PC-9 (cell line): ENCODE measurements around the gene HOXB3. TPM values are rescaled to one million over a fixed set of nuclear protein-coding genes. Genes with fewer than 3 reads are reported as not detected.
A peak's percentile ranks its signal among the peaks of the same experiment; 100 is the strongest.

Source experiments
- BruUV-seq: library from RNA; stranded (reverse); fragments of 400-500 nt; replicated peaks from 2 replicates; lab custom pipeline; 2021; lab: Mats Ljungman, UMichigan
- CTCF ChIA-PET: fragments of 300-600 bp; sonication (Branson Sonifier 250); formaldehyde crosslinking; loops from one replicate; lab custom pipeline; 2022; ENCODE audit warnings: antibody characterized with exemption; lab: Charles Lee
- POLR2A ChIA-PET: fragments of 300-600 bp; sonication (Branson Sonifier 250); formaldehyde crosslinking; loops from one replicate; lab custom pipeline; 2022; ENCODE audit warnings: antibody characterized with exemption; ENCODE audit not compliant: unreplicated experiment; lab: Charles Lee
- DNase-seq, 2 experiments: peaks; one replicate each; pipeline versions ENCODE4 v3.0.0 to v3.0.0-alpha.2; 2015 to 2022; ENCODE audit warnings: mixed read lengths in 1 of 2
- H2AFZ ChIP-seq: fragments of 200-600 bp; sonication (generic); 2 replicates; pipeline ENCODE4 v1.8.1; 2017; ENCODE audit warnings: antibody characterized with exemption
- H3F3A ChIP-seq: fragments of 200-600 bp; sonication (generic); 2 replicates; pipeline ENCODE4 v1.8.1; 2017; ENCODE audit warnings: antibody characterized with exemption, mild to moderate bottlenecking, low read depth; ENCODE audit not compliant: insufficient read depth
- H3K27ac ChIP-seq: fragments of 200-600 bp; sonication (generic); 2 replicates; pipeline ENCODE4 v1.6.1; 2016; ENCODE audit warnings: mixed run types
- H3K27me3 ChIP-seq: fragments of 200-600 bp; sonication (generic); 2 replicates; pipeline ENCODE4 v1.6.1; 2016; ENCODE audit warnings: low read depth, mixed run types; ENCODE audit not compliant: insufficient read depth
- H3K36me3 ChIP-seq: fragments of 200-600 bp; sonication (generic); 2 replicates; pipeline ENCODE4 v1.6.1; 2016; ENCODE audit warnings: low read depth, mixed run types
- H3K4me1 ChIP-seq: fragments of 200-600 bp; sonication (generic); replicated peaks from 2 replicates; pipeline ENCODE4 v1.6.1; 2016; ENCODE audit warnings: mixed run types; ENCODE audit not compliant: insufficient read depth
- H3K4me2 ChIP-seq: fragments of 200-600 bp; sonication (generic); 2 replicates; pipeline ENCODE4 v1.6.1; 2017; ENCODE audit warnings: mixed run types
- H3K4me3 ChIP-seq: fragments of 200-600 bp; sonication (generic); 2 replicates; pipeline ENCODE4 v1.6.1; 2016; ENCODE audit warnings: mixed run types
- H3K79me2 ChIP-seq: fragments of 200-600 bp; sonication (generic); 2 replicates; pipeline ENCODE4 v1.6.1; 2017; ENCODE audit warnings: low read depth, mixed run types
- H3K9me2 ChIP-seq: fragments of 200-600 bp; sonication (generic); 2 replicates; pipeline ENCODE4 v1.8.1; 2017; ENCODE audit warnings: mild to moderate bottlenecking; ENCODE audit not compliant: insufficient read depth
- H3K9me3 ChIP-seq: fragments of 200-600 bp; sonication (generic); 2 replicates; pipeline ENCODE4 v1.8.1; 2016; ENCODE audit warnings: low read depth; ENCODE audit not compliant: insufficient read depth
- H4K20me1 ChIP-seq: fragments of 200-600 bp; sonication (generic); 2 replicates; pipeline ENCODE4 v1.8.1; 2017; ENCODE audit not compliant: insufficient read depth
- CTCF ChIP-seq: fragments of 200-600 bp; sonication (generic); conservative IDR thresholded peaks from 2 replicates; pipeline ENCODE4 v1.6.1; 2017; ENCODE audit warnings: mixed run types, antibody characterized with exemption, mild to moderate bottlenecking, moderate library complexity
- EZH2 ChIP-seq: fragments of 200-600 bp; sonication (generic); IDR thresholded peaks from 2 replicates; pipeline ENCODE4 v1.8.0; 2017; ENCODE audit warnings: antibody characterized with exemption, low read depth
- intact Hi-C: fragments of 100-400 bp; cut with micrococcal nuclease; formaldehyde crosslinking; loops from one replicate; pipeline ENCODE4 v1.10.0; 2022; ENCODE audit not compliant: unreplicated experiment
- total RNA-seq: library from RNA; stranded (reverse); gene quantifications from 2 replicates; pipeline ENCODE4 v1.2.3, GENCODE V29; 2021

HOXB3 gene
- total RNA-seq, 1 experiment from 2014 or later = 19.1 TPM

- Histone ChIP-seq H3K27me3 (no peaks in the 10 kb centered on the region), H3K4me2 (peak overlapping the region; percentile 88), H3K9me2 (no peaks in the 10 kb centered on the region), H3K27ac (0 out of 2 replicates have a peak overlapping the region, but pooled peaks have one; percentile 31), H4K20me1 (no peaks in the 10 kb centered on the region), H3K36me3 (no peaks in the 10 kb centered on the region), H3K9me3 (no peaks in the 10 kb centered on the region), H3F3A (no peaks in the 10 kb centered on the region), H3K4me3 (peak overlapping the region; percentile 80), H3K4me1 (peaks cover 20% of the 10 kb centered on the region), H3K79me2 (peaks cover 24% of the 10 kb centered on the region), H2AFZ (peak overlapping the region; percentile 92)
- DNase-seq = no peak
- POLR2A ChIA-PET = interaction anchor here (0.6 kb wide), 1 partner anchor 685 kb away, joined by 3 read pairs; no protein-coding TSS in a partner anchor
- intact Hi-C loops = loop anchor here (10.0 kb wide), 1 partner anchor 668 kb away; the partner anchor contains the start of gene PNPO
- CTCF ChIA-PET = interaction anchor here (0.6 to 1.2 kb wide), 6 partner anchors 8 to 583 kb away, joined by 3 to 12 read pairs (median 3); partner anchors contain the start of gene HOXB6
- BruUV-seq = no TSS peak
- TF ChIP-seq CTCF (no peak), EZH2 (no peak)
These were observed 22.4 kb upstream of the HOXB3 start for GRCh38 chr17:48612456-48612853.

- Histone ChIP-seq H3K9me2 (no peaks in the 10 kb centered on the region), H2AFZ (peak overlapping the region; percentile 92), H3K4me3 (peak overlapping the region; percentile 80), H3K4me1 (peaks cover 20% of the 10 kb centered on the region), H3K79me2 (peaks cover 24% of the 10 kb centered on the region), H3F3A (no peaks in the 10 kb centered on the region; the same call in 1 of the 2 replicates), H3K9me3 (no peaks in the 10 kb centered on the region), H3K27me3 (no peaks in the 10 kb centered on the region), H3K36me3 (no peaks in the 10 kb centered on the region), H4K20me1 (no peaks in the 10 kb centered on the region), H3K4me2 (peak overlapping the region; percentile 88), H3K27ac (peak overlapping the region; percentile 63)
- CTCF ChIA-PET = no interaction called here
- BruUV-seq = no TSS peak
- POLR2A ChIA-PET = no interaction called here
- intact Hi-C loops = loop anchor here (10.0 kb wide), 1 partner anchor 667 kb away; the partner anchor contains the start of gene PNPO
- TF ChIP-seq CTCF (no peak), EZH2 (no peak)
- DNase-seq = peak; percentile 49 to 55
These were observed 21.8 kb upstream of the HOXB3 start for GRCh38 chr17:48611681-48612455.

- BruUV-seq = no TSS peak
- Histone ChIP-seq H2AFZ (peak overlapping the region; percentile 92), H3K36me3 (no peaks in the 10 kb centered on the region), H3K27ac (peak overlapping the region; percentile 63), H3F3A (no peaks in the 10 kb centered on the region; the same call in 1 of the 2 replicates), H3K9me3 (no peaks in the 10 kb centered on the region), H3K79me2 (peaks cover 24% of the 10 kb centered on the region), H4K20me1 (no peaks in the 10 kb centered on the region), H3K4me2 (peak overlapping the region; percentile 88), H3K4me3 (peak overlapping the region; percentile 80), H3K4me1 (peaks cover 20% of the 10 kb centered on the region), H3K9me2 (no peaks in the 10 kb centered on the region), H3K27me3 (no peaks in the 10 kb centered on the region)
- POLR2A ChIA-PET = no interaction called here
- CTCF ChIA-PET = no interaction called here
- DNase-seq = peak in 1 of 2 experiments; percentile 34
- intact Hi-C loops = loop anchor here (10.0 kb wide), 1 partner anchor 666 kb away; the partner anchor contains the start of gene PNPO
- TF ChIP-seq EZH2 = no peak
These were observed 21.2 kb upstream of the HOXB3 start for GRCh38 chr17:48611213-48611612.
